Bronchial epithelial cell (primary cell): ENCODE results near the gene ICAM5. TPM values are rescaled to one million over a fixed set of nuclear protein-coding genes. Genes with fewer than 3 reads are reported as not detected.
A peak's percentile ranks its signal among the peaks of the same experiment; 100 is the strongest.

ENCODE experiments used
- DNase-seq: peaks from one replicate; pipeline ENCODE4 v3.0.0-alpha.2; 2010; ENCODE audit warnings: low read depth
- FAIRE-seq: peaks from 2 replicates; lab custom pipeline; 2011; peaks lifted over from hg19 to GRCh38; lab: Jason Lieb, UNC
- H3K27me3 ChIP-seq: 2 replicates; pipeline ENCODE4 v1.5.1; 2011; ENCODE audit warnings: low read length; ENCODE audit not compliant: control insufficient read depth, insufficient read depth
- H3K36me3 ChIP-seq: 2 replicates; pipeline ENCODE4 v1.5.1; 2011; ENCODE audit warnings: low read length; ENCODE audit not compliant: control insufficient read depth, insufficient read depth
- H3K4me3 ChIP-seq: 2 replicates; pipeline ENCODE4 v1.5.1; 2011; ENCODE audit warnings: mild to moderate bottlenecking, low read depth, low read length, control low read depth
- total RNA-seq: library from RNA; depleted of rRNA; stranded (reverse); fragments of >200 nt; gene quantifications from 2 replicates; pipeline ENCODE4 v1.2.1, GENCODE V29; 2014
- TF ChIP-seq, protein P1 (sequence below): IDR thresholded peaks from 2 replicates; pipeline ENCODE4 v1.5.1; 2011; ENCODE audit warnings: mild to moderate bottlenecking, moderate library complexity, low read length, control low read depth, inconsistent platforms; ENCODE audit not compliant: insufficient read depth, severe bottlenecking

Gene ICAM5
- total RNA-seq, 1 donor from 2014 or later: 3.9 TPM

DNA sequence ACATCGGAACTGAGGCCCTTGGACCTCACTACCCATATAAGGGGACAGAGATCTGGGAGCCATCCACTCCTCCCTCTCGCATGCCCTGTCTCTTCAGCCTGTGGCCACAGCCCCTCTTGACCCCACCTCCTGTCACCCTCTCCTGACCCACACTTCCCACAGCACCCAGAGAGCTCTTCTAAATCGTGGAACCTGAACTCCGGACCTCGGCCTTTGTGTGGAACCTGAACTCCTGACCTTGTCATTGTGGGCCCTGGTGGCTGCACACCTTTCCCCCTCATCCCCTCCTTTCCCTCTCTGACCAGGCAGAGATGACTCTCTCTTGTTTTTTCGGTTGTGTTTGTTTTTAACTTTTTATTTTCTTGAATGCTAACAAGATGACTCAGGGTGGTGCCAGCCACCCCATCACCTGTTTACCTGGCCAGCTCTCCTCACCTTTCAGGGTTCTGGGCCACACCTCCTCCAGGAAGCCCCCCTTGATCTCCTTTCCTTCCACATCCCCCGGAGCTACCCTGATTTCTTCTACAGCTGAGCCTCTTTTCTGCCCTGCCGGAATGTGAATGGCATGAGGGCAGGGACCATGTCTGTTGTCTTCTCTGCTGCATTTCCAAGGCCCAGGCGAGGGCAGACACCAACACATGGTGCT lies 32.7 kb upstream of the ICAM5 start:
- Histone ChIP-seq H3K36me3 (peaks cover 26% of the 10 kb centered on the region), H3K4me3 (no peak overlapping the region), H3K27me3 (no peaks in the 10 kb centered on the region)
- FAIRE-seq: no peak
- TF ChIP-seq, protein P1, sequence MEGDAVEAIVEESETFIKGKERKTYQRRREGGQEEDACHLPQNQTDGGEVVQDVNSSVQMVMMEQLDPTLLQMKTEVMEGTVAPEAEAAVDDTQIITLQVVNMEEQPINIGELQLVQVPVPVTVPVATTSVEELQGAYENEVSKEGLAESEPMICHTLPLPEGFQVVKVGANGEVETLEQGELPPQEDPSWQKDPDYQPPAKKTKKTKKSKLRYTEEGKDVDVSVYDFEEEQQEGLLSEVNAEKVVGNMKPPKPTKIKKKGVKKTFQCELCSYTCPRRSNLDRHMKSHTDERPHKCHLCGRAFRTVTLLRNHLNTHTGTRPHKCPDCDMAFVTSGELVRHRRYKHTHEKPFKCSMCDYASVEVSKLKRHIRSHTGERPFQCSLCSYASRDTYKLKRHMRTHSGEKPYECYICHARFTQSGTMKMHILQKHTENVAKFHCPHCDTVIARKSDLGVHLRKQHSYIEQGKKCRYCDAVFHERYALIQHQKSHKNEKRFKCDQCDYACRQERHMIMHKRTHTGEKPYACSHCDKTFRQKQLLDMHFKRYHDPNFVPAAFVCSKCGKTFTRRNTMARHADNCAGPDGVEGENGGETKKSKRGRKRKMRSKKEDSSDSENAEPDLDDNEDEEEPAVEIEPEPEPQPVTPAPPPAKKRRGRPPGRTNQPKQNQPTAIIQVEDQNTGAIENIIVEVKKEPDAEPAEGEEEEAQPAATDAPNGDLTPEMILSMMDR: no peak
- no peak for DNase-seq

DNA sequence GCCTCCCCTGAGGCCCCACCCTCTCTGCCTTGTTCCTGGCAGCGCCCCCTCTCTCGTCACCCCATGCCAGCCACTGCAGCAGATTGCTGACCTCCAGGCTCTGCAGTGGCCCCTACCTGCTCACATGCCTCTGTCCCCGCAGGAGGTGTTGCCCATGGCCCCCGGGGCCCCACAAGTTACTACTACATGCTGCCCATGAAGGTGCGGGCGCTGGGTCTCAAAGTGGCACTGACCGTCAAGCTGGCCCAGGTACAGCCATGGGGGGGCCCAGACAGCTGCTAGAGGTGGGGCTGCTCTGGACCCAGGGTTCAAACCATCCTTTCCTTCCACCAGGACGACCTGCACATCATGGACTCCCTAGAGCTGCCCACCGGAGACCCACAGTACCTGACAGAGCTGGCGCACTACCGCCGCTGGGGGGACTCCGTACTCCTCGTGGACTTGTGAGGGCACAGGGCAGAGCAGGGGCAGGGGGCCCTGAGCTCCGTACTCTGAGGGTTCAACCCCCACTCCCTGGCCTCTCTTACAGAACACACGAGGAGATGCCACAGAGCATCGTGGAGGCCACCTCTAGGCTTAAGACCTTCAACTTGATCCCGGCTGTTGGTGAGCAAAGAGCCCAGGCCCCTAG lies 31.6 kb upstream of the ICAM5 start:
- FAIRE-seq: no peak
- peaks cover 26% of the 10 kb centered on the region for H3K36me3 ChIP-seq
- H3K4me3 ChIP-seq: no peak overlapping the region
- TF ChIP-seq, protein P1: no peak
- H3K27me3 ChIP-seq: no peaks in the 10 kb centered on the region
- DNase-seq: no peak

DNA sequence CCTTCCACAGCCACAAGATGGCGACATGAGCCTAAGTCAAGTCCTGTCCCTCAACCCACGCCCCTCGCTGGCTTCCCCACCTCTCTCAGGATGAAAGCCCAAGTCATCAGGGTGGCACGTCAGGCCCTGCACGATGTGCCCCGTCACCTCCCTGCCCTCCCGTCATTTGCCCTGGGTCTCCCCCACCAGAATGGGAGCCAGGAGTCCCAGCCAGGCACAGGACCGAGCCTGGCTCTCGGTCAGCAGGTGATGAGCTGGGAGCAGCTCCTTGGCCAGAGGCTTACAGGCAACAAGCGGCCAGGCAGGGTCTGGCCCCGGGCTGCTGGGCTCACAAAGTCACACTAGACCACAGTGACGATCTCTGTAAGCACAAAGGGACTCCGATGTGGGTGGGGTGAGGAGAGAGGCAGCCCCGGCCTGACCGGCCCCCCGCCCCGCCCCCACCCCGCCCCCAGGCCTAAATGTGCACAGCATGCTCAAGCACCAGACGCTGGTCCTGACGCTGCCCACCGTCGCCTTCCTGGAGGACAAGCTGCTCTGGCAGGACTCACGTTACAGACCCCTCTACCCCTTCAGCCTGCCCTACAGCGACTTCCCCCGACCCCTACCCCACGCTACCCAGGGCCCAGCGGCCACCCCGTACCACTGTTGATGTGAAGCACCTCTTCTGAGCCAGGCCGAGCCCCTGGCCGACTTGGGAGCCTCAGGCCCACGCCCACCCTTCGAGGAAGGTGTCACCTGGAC lies 30.4 kb upstream of the ICAM5 start:
- peaks cover 23% of the 10 kb centered on the region for H3K36me3 ChIP-seq
- FAIRE-seq (no peak), DNase-seq (peak; percentile 88)
- TF ChIP-seq, protein P1: peak; percentile 88
- H3K27me3 ChIP-seq: no peaks in the 10 kb centered on the region
- H3K4me3 ChIP-seq: no peak overlapping the region

DNA sequence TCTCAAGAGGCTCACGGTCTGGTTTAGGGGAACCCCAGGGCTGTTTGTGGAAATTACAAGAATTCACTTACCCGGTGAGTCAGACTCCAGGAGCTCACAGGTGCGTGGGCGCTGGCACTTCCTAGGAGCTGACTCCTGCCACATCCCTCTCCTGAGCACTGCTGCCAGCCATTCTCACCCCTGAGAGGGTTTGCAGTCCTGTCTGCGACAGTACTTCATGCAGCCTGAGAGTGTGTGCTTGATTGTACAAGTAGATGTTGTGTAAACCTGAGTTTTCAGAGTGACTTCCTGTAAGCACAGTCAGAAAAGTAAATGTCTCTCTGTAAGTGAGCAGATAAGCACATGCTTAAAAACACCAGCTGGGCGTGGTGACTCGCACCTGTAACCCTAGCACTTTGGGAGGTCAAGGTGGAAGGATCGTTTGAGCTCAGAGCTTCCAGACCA lies 29.6 kb upstream of the ICAM5 start:
- Histone ChIP-seq H3K36me3 (peaks cover 18% of the 10 kb centered on the region), H3K4me3 (no peak overlapping the region), H3K27me3 (no peaks in the 10 kb centered on the region)
- FAIRE-seq (peak; percentile 7), DNase-seq (peak; percentile 95)
- TF ChIP-seq, protein P1: no peak

DNA sequence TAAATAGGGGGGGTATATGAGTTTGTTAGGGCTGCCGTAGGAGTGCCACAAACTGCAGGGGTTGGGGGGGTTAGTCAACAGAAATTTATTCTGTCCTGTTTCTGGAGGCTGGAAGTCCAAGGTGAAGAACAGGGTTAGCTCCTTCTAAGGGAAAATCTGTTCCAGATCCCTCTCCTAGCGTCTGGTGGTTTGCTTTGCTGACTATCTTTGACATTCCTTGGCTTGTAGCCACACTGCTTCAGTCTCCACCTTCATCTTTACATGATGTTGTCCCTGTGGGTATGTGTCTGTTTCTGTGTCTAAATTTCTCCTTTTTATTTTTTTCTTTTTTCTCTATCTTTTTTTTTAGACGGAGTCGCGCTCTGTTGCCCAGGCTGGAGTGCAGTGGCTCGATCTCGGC lies 27.0 kb upstream of the ICAM5 start:
- TF ChIP-seq, protein P1: no peak
- peaks cover 9% of the 10 kb centered on the region for H3K36me3 ChIP-seq
- DNase-seq: no peak
- no peak overlapping the region for H3K4me3 ChIP-seq
- FAIRE-seq: no peak
- H3K27me3 ChIP-seq: no peaks in the 10 kb centered on the region
